Nephron progenitor cell (in vitro differentiated cells): ENCODE data around the gene BCL2L1.

Experiments
- DNase-seq: peaks from one replicate; pipeline ENCODE4 v3.0.0; 2021
- H3K27ac Mint-ChIP-seq: 2 replicates; pipeline ENCODE4 v1.8.0; 2021; ENCODE audit warnings: mild to moderate bottlenecking, moderate library complexity, mixed read lengths
- H3K27me3 Mint-ChIP-seq: 2 replicates; pipeline ENCODE4 v1.8.0; 2021; ENCODE audit warnings: mild to moderate bottlenecking, low read depth, mixed read lengths; ENCODE audit not compliant: poor library complexity
- H3K36me3 Mint-ChIP-seq: 2 replicates; pipeline ENCODE4 v1.8.0; 2021; ENCODE audit warnings: low read depth, mixed read lengths
- H3K4me1 Mint-ChIP-seq: 2 replicates; pipeline ENCODE4 v1.8.0; 2021; ENCODE audit warnings: mixed read lengths
- H3K4me3 Mint-ChIP-seq: 2 replicates; pipeline ENCODE4 v1.8.0; 2021; ENCODE audit warnings: mild to moderate bottlenecking, moderate library complexity, mixed read lengths
- H3K9me3 Mint-ChIP-seq: 2 replicates; pipeline ENCODE4 v1.8.0; 2021; ENCODE audit warnings: mild to moderate bottlenecking, moderate library complexity, mixed read lengths
- TF ChIP-seq, protein P1 (sequence below): fragments of 200-600 bp; sonication (generic); IDR thresholded peaks from 2 replicates; pipeline ENCODE4 v1.5.0; 2021; ENCODE audit warnings: antibody characterized with exemption

Gene BCL2L1

DNA sequence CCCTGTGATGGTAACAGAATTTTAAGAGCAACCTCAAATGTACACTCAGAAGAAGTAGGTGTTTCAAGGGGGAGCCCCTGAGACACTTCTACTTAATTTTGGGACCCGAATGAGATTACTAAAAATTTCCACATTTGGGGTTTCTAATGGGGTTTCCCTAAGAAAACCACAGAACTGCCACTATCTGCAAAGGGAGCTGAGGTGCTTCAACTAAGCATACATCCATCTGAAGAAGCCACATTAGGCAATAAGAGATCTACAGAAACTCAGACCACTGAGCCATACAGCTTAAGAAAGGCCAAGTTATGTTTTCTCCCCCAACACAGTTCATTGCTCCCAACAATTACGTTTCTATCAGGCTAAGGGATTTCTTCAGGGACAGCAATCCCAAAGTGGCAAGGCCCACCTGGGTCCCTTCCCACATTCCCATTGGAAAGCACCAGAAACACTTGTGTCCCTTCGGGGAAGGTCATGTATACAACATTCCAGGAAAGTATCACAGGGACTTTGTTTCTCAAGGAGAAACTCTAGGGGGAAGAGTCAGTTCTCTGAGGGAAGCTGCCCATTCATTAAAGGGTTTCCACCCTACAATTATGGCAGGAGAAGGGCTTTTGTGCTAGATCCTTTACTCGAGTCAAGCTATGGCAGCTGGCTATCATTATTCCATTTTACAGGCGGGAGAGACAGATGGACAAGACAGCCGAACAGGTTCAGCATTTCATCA is 5.0 kb downstream of the BCL2L1 start:
- Mint-ChIP-seq H3K4me1 (peaks cover 69% of the 10 kb centered on the region), H3K27ac (no peak overlapping the region), H3K36me3 (peaks cover 67% of the 10 kb centered on the region), H3K27me3 (no peaks in the 10 kb centered on the region), H3K4me3 (no peak overlapping the region), H3K9me3 (no peaks in the 10 kb centered on the region)
- no peak for DNase-seq
- TF ChIP-seq, protein P1, sequence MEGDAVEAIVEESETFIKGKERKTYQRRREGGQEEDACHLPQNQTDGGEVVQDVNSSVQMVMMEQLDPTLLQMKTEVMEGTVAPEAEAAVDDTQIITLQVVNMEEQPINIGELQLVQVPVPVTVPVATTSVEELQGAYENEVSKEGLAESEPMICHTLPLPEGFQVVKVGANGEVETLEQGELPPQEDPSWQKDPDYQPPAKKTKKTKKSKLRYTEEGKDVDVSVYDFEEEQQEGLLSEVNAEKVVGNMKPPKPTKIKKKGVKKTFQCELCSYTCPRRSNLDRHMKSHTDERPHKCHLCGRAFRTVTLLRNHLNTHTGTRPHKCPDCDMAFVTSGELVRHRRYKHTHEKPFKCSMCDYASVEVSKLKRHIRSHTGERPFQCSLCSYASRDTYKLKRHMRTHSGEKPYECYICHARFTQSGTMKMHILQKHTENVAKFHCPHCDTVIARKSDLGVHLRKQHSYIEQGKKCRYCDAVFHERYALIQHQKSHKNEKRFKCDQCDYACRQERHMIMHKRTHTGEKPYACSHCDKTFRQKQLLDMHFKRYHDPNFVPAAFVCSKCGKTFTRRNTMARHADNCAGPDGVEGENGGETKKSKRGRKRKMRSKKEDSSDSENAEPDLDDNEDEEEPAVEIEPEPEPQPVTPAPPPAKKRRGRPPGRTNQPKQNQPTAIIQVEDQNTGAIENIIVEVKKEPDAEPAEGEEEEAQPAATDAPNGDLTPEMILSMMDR, result no peak

DNA sequence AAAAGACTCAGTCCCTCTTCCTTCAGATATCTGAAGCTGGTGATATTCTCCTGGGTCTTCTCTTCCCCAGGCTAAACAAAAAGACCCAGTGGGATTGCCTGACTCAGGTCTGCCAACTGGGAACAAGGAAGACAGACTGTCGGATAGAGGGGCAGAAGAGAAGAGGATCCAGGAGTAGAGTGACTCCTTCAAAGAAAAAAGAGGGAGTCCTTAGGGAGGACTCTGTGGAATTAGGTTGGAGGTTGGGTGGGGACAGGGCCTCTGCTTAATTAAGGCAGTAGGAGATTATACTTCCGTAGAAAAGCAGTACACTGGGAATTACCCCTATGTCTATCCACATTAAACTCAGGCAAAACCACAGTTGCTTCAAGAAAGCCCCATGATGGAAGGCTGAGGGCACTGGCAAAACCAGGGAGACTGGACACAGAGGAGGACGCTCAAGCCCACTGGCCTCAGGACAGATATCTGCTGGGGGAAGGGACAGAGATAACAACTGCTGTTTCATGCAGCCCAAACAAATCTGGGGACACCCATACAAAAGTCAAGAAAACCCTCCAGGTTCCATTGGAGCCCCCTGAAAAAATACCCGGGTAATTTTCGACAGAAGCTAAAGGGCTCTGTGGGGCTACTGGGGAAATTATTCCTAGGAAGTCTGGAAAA is 5.7 kb downstream of the BCL2L1 start:
- peaks cover 69% of the 10 kb centered on the region for H3K4me1 Mint-ChIP-seq
- H3K27me3 Mint-ChIP-seq, result no peaks in the 10 kb centered on the region
- H3K27ac Mint-ChIP-seq, result peak overlapping the region; percentile 36
- peaks cover 65% of the 10 kb centered on the region for H3K36me3 Mint-ChIP-seq
- no peak overlapping the region for H3K4me3 Mint-ChIP-seq
- no peak for DNase-seq
- H3K9me3 Mint-ChIP-seq, result no peaks in the 10 kb centered on the region
- TF ChIP-seq, protein P1, result no peak

DNA sequence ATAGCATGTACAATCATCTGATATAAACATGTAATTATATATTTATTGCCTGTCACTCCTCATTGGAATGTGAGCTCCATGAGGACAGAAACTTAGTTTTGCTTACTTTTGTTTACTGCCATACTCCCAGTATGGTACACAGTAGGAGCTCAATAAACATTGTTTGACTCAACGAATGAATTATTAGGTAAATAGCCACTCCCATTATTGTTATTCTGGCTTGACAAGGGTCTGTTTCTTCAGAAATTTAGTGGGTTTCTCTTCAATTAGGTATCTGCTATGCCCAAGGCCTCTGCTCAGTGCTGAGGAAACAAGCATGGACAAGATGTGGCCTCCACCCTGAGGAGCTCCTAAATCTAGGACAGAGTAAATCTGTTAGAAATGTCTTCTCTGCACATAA is 6.3 kb downstream of the BCL2L1 start:
- DNase-seq, result no peak
- H3K36me3 Mint-ChIP-seq, result peaks cover 59% of the 10 kb centered on the region
- no peak overlapping the region for H3K4me3 Mint-ChIP-seq
- TF ChIP-seq, protein P1, result no peak
- no peaks in the 10 kb centered on the region for H3K27me3 Mint-ChIP-seq
- no peaks in the 10 kb centered on the region for H3K9me3 Mint-ChIP-seq
- H3K27ac Mint-ChIP-seq, result no peak overlapping the region
- H3K4me1 Mint-ChIP-seq, result peaks cover 66% of the 10 kb centered on the region

DNA sequence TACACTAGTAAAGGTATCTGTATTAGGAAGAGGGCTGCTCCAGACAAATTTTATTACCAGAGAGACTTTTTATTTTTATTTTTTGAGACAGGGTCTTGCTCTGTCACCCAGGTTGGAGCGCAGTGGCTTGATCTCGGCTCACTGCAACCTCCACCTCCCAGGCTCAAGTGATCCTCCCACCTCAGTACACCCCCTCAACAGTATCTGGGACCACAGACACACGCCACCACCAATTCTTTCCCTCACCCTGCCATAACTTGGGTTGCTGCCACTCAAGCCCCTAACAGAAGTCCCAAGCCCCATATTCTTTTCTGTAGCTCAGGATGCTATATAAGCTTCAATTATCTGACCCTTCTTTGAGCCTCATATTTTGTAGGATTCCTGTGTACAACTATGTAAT is 6.9 kb downstream of the BCL2L1 start:
- Mint-ChIP-seq H3K4me3 (no peak overlapping the region), H3K36me3 (peaks cover 55% of the 10 kb centered on the region), H3K4me1 (peaks cover 61% of the 10 kb centered on the region), H3K27ac (no peak overlapping the region), H3K9me3 (no peaks in the 10 kb centered on the region), H3K27me3 (no peaks in the 10 kb centered on the region)
- TF ChIP-seq, protein P1, result no peak
- DNase-seq, result no peak

DNA sequence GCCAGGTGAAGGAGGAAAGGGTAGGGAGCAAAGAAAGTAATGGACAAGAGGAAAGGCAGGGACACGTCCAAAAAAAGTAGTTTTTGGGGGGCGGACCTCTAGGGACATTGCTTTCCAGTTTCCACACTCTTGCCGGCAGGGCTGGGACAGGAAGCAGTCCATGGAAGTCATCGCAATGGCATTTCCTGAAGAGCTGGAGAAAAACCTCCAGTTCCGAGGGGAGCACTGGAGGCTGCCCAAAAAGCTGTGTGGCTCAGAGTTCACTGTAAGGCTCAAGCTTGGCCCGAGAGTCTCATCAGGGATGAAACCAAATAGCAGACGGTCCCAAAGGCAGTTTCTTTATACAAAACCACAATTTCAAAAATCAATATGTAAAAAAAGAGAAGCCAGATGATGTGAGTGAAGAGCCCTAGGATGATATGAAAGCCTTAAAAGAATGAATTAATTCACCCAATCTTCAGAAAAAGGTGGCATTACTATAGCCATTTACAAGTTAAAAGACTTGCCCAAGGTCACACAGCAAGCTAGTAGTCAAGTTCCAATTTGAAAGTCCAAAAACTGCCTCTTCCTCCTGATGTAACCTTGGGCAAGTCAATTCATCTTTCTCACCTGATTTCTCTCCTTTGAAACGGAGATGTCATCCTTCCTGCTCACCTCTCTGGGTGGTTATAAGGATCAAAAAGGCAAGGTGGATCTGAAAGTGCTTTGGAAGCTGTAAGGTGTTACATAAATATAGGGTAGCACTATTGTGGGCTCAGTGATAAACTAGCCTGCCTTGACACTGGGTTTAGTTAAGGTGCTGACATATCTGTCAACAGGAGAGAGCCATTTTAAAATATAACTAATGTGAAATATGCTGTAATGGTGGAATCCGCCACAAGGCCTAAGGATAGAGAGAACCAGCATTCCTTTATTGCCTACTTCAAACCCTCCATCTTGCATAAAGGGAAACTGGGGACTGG is 9.1 kb downstream of the BCL2L1 start:
- Mint-ChIP-seq H3K4me1 (peaks cover 43% of the 10 kb centered on the region), H3K36me3 (peaks cover 54% of the 10 kb centered on the region), H3K27me3 (no peaks in the 10 kb centered on the region), H3K27ac (peak overlapping the region; percentile 91), H3K9me3 (no peaks in the 10 kb centered on the region), H3K4me3 (peak overlapping the region; percentile 59)
- TF ChIP-seq, protein P1, result no peak
- no peak for DNase-seq
